Type B pancreatic cell (in vitro differentiated cells): ENCODE data around the gene CHMP2A. TPM values are rescaled to one million over a fixed set of nuclear protein-coding genes. Genes with fewer than 3 reads are reported as not detected.
A peak's percentile ranks its signal among the peaks of the same experiment; 100 is the strongest.
"Not testable (repeated sequence)": the region's sequence is repeated elsewhere in the genome, so short reads cannot be mapped to it uniquely, and the experiment has no call there.

Source experiments
- DNase-seq: peaks from one replicate; pipeline ENCODE4 v3.0.0; 2021; ENCODE audit warnings: mixed read lengths; ENCODE audit not compliant: unreplicated experiment; ENCODE audit errors: extremely low spot score
- H3K27ac Mint-ChIP-seq: 2 replicates; pipeline ENCODE4 v1.8.0; 2021; ENCODE audit warnings: mild to moderate bottlenecking, mixed read lengths
- H3K27me3 Mint-ChIP-seq: 2 replicates; pipeline ENCODE4 v1.8.0; 2021; ENCODE audit warnings: mixed read lengths
- H3K36me3 Mint-ChIP-seq: 2 replicates; pipeline ENCODE4 v1.8.0; 2021; ENCODE audit warnings: mixed read lengths
- H3K4me1 Mint-ChIP-seq: one replicate; pipeline ENCODE4 v1.8.0; 2021; ENCODE audit warnings: mixed read lengths; ENCODE audit not compliant: unreplicated experiment
- H3K4me3 Mint-ChIP-seq: 2 replicates; pipeline ENCODE4 v1.8.0; 2021; ENCODE audit warnings: mild to moderate bottlenecking, mixed read lengths
- H3K9me3 Mint-ChIP-seq: 2 replicates; pipeline ENCODE4 v1.8.0; 2021; ENCODE audit warnings: mixed read lengths
- CTCF ChIP-seq: fragments of 200-600 bp; sonication (generic); conservative IDR thresholded peaks from 2 replicates; pipeline ENCODE4 v1.5.0; 2021; ENCODE audit warnings: antibody characterized with exemption, mild to moderate bottlenecking
- total RNA-seq: library from RNA; stranded (reverse); gene quantifications from 2 replicates; pipeline ENCODE4 v1.2.1, GENCODE V29; 2021; ENCODE audit warnings: low replicate concordance

CHMP2A gene
- total RNA-seq, 1 donor from 2014 or later = 86.5 TPM

- Mint-ChIP-seq H3K4me1 (peaks cover 12% of the 10 kb centered on the region), H3K27ac (no peak overlapping the region), H3K27me3 (no peaks in the 10 kb centered on the region), H3K36me3 (peaks cover 5% of the 10 kb centered on the region), H3K9me3 (no peaks in the 10 kb centered on the region), H3K4me3 (no peak overlapping the region)
- no peak for TF ChIP-seq CTCF
- no peak for DNase-seq
Measured at GRCh38 chr19:58582985-58583384, 28.1 kb upstream of the CHMP2A start.

GRCh38 chr19:58581227-58582141, 26.6 kb upstream of the CHMP2A start:
- peaks cover 12% of the 10 kb centered on the region for H3K4me1 Mint-ChIP-seq
- H3K4me3 Mint-ChIP-seq = no peak overlapping the region
- H3K27ac Mint-ChIP-seq = peak overlapping the region; percentile 16
- DNase-seq = peak; percentile 80
- peak; percentile 88 for TF ChIP-seq CTCF
- no peaks in the 10 kb centered on the region for H3K9me3 Mint-ChIP-seq
- no peaks in the 10 kb centered on the region for H3K27me3 Mint-ChIP-seq
- H3K36me3 Mint-ChIP-seq = peaks cover 5% of the 10 kb centered on the region

GRCh38 chr19:58579473-58580142, 24.7 kb upstream of the CHMP2A start:
- H3K4me1 Mint-ChIP-seq = peaks cover 17% of the 10 kb centered on the region
- no peak overlapping the region for H3K27ac Mint-ChIP-seq
- no peak overlapping the region for H3K4me3 Mint-ChIP-seq
- H3K27me3 Mint-ChIP-seq = no peaks in the 10 kb centered on the region
- H3K9me3 Mint-ChIP-seq = no peaks in the 10 kb centered on the region
- peaks cover 5% of the 10 kb centered on the region for H3K36me3 Mint-ChIP-seq
- no peak for TF ChIP-seq CTCF
- no peak for DNase-seq

- Mint-ChIP-seq H3K4me3 (peak overlapping the region; percentile 4), H3K4me1 (peaks cover 26% of the 10 kb centered on the region), H3K36me3 (peaks cover 5% of the 10 kb centered on the region), H3K9me3 (no peaks in the 10 kb centered on the region), H3K27ac (peak overlapping the region; percentile 74), H3K27me3 (no peaks in the 10 kb centered on the region)
- DNase-seq = peak; percentile 49
- no peak for TF ChIP-seq CTCF
Measured at GRCh38 chr19:58578012-58578925, 23.4 kb upstream of the CHMP2A start.

GRCh38 chr19:58577581-58577980, 22.7 kb upstream of the CHMP2A start:
- H3K27me3 Mint-ChIP-seq, H3K27ac Mint-ChIP-seq, H3K9me3 Mint-ChIP-seq, H3K4me3 Mint-ChIP-seq, H3K36me3 Mint-ChIP-seq: not testable (repeated sequence)
- DNase-seq = peak; percentile 39
- peaks cover 29% of the 10 kb centered on the region for H3K4me1 Mint-ChIP-seq
